Endothelial cell of umbilical vein (primary cell): Measurements from ENCODE around the gene TNFRSF1B.

Experiments
- CTCF ChIP-seq, 2 donors: IDR thresholded peaks; 1 replicate in 1 of 2; 2 replicates in 1 of 2; pipeline ENCODE4 v1.5.1; 2011; ENCODE audit warnings: low read length in 2 of 2, mild to moderate bottlenecking in 2 of 2, moderate library complexity in 2 of 2, control low read depth in 1 of 2, inconsistent platforms in 1 of 2, low read depth in 1 of 2; ENCODE audit not compliant: insufficient read depth in 1 of 2; ENCODE audit errors: extremely low read depth in 1 of 2
- EZH2 ChIP-seq: IDR thresholded peaks from 2 replicates; pipeline ENCODE4 v1.6.1; 2012; ENCODE audit warnings: borderline replicate concordance, low read depth, mild to moderate bottlenecking, moderate library complexity, low read length, inconsistent platforms; ENCODE audit not compliant: severe bottlenecking
- FOS ChIP-seq: IDR thresholded peaks from 2 replicates; pipeline ENCODE4 v1.6.1; 2011; ENCODE audit warnings: mild to moderate bottlenecking, low read length, moderate library complexity, borderline replicate concordance; ENCODE audit not compliant: insufficient read depth
- GATA2 ChIP-seq: IDR thresholded peaks from 2 replicates; pipeline ENCODE4 v1.7.0; 2011; ENCODE audit warnings: low read depth, mild to moderate bottlenecking, moderate library complexity, mixed read lengths, low read length; ENCODE audit not compliant: insufficient read length, insufficient read depth
- MAX ChIP-seq: IDR thresholded peaks from 2 replicates; pipeline ENCODE4 v1.6.1; 2011; ENCODE audit not compliant: insufficient read depth, insufficient read length
- POLR2A ChIP-seq: IDR thresholded peaks from 2 replicates; pipeline ENCODE4 v1.6.1; 2012; ENCODE audit warnings: low read depth, mild to moderate bottlenecking, control low read depth, low read length
- POLR2AphosphoS5 ChIP-seq: IDR thresholded peaks from 2 replicates; pipeline ENCODE4 v1.6.1; 2012; ENCODE audit warnings: low read depth, mild to moderate bottlenecking, control low read depth, low read length, moderate library complexity; ENCODE audit not compliant: insufficient read depth

- TF ChIP-seq POLR2AphosphoS5 (no peak), POLR2A (no peak), EZH2 (no peak), CTCF (IDR thresholded peaks at IDR 0.05; ENCODE audit: extremely low read depth in 1 of 2, insufficient read depth in 1 of 2, low read depth in 1 of 2, low read length in 2 of 2) (no peak), GATA2 (no peak), MAX (no peak), FOS (no peak)
Measured at GRCh38 chr1:12142891-12143630, 23.7 kb upstream of the TNFRSF1B start.
